ENCODE data around the gene SARDH. TPM values are rescaled to one million over a fixed set of nuclear protein-coding genes. Genes with fewer than 3 reads are reported as not detected.

The SARDH gene
- total and polyA plus RNA-seq, 9 donors, result 2.5 to 10.0 (median 3.3) TPM

- intact Hi-C loops (cut with DNase I), result no loop called here
- no peaks in the 10 kb centered on the region for H3K27me3 ChIP-seq
- no peak for DNase-seq
- no peaks in the 10 kb centered on the region for H3K36me3 ChIP-seq
- no peak overlapping the region for H3K27ac ChIP-seq
- no peaks in the 10 kb centered on the region for H3K9me3 ChIP-seq
- no peak overlapping the region for H3K4me3 ChIP-seq
- WGBS, 3 donors, result 71 to 86% (median 84%) methylated on average over 34 of the region's 34 CpGs
- no peak for TF ChIP-seq POLR2A (IDR thresholded peaks at IDR 0.05)
- TF ChIP-seq, protein P1, sequence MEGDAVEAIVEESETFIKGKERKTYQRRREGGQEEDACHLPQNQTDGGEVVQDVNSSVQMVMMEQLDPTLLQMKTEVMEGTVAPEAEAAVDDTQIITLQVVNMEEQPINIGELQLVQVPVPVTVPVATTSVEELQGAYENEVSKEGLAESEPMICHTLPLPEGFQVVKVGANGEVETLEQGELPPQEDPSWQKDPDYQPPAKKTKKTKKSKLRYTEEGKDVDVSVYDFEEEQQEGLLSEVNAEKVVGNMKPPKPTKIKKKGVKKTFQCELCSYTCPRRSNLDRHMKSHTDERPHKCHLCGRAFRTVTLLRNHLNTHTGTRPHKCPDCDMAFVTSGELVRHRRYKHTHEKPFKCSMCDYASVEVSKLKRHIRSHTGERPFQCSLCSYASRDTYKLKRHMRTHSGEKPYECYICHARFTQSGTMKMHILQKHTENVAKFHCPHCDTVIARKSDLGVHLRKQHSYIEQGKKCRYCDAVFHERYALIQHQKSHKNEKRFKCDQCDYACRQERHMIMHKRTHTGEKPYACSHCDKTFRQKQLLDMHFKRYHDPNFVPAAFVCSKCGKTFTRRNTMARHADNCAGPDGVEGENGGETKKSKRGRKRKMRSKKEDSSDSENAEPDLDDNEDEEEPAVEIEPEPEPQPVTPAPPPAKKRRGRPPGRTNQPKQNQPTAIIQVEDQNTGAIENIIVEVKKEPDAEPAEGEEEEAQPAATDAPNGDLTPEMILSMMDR (IDR thresholded peaks at IDR 0.05), result no peak
- no peak for TF ChIP-seq EP300 (IDR thresholded peaks at IDR 0.05)
- no peaks in the 10 kb centered on the region for H3K4me1 ChIP-seq (ENCODE audit: insufficient read depth)
Measured at GRCh38 chr9:133687856-133688761, 50.0 kb downstream of the SARDH start.

DNA sequence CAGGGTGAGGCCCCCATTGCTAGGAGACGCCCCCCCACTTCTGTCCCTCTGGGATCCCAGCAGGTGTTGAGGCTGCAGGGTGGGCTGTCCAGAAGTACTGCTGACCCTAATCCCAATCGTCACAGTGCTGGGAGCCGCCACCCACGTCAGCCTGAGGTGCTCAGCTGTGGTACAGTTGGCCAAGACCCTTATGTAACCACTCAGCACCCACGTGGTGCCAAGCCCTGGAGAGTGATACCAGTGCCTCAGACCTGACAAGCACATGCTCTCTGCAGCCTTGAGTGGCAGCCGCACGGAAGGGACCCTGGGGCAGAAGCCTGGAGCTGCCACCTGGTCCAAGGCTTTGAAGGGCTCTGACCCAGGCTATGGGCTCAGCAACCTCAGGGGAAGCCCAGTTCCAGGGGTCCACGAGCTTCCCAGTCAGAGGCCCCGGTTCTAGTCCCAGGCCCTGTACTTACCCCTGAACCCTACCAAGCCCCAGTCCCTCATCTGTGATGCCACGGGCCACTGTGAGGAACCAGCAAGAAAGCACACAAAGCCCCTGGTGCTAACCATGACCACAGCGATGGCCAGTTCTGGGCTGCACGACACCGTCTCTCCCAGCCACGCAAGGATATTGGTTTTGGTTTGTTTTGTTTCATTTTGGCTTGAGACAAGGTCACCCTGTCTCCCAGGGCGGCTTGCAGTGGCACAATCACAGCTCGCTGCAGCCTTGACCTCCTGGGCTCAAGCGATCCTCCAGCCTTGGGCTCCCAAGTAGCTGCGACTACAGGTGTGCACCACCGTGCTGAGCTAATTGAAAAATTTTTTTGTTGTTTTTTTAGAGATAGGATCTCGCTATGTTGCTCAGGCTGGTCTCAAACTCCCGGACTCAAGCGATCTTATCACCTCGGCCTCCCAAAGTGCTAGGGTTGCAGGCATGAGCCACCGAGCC is 51.2 kb downstream of the SARDH start:
- Histone ChIP-seq H3K27me3 (no peaks in the 10 kb centered on the region), H3K36me3 (no peaks in the 10 kb centered on the region), H3K4me1 (ENCODE audit: insufficient read depth) (no peaks in the 10 kb centered on the region), H3K4me3 (no peak overlapping the region), H3K27ac (no peak overlapping the region), H3K9me3 (no peaks in the 10 kb centered on the region)
- no peak for DNase-seq
- intact Hi-C loops (cut with DNase I), result no loop called here
- TF ChIP-seq EP300 (IDR thresholded peaks at IDR 0.05), result no peak
- TF ChIP-seq POLR2A (IDR thresholded peaks at IDR 0.05), result no peak
- TF ChIP-seq, protein P1 (IDR thresholded peaks at IDR 0.05), result no peak
- 86 to 91% (median 90%) methylated on average over 24 of the region's 24 CpGs for WGBS, 3 donors

DNA sequence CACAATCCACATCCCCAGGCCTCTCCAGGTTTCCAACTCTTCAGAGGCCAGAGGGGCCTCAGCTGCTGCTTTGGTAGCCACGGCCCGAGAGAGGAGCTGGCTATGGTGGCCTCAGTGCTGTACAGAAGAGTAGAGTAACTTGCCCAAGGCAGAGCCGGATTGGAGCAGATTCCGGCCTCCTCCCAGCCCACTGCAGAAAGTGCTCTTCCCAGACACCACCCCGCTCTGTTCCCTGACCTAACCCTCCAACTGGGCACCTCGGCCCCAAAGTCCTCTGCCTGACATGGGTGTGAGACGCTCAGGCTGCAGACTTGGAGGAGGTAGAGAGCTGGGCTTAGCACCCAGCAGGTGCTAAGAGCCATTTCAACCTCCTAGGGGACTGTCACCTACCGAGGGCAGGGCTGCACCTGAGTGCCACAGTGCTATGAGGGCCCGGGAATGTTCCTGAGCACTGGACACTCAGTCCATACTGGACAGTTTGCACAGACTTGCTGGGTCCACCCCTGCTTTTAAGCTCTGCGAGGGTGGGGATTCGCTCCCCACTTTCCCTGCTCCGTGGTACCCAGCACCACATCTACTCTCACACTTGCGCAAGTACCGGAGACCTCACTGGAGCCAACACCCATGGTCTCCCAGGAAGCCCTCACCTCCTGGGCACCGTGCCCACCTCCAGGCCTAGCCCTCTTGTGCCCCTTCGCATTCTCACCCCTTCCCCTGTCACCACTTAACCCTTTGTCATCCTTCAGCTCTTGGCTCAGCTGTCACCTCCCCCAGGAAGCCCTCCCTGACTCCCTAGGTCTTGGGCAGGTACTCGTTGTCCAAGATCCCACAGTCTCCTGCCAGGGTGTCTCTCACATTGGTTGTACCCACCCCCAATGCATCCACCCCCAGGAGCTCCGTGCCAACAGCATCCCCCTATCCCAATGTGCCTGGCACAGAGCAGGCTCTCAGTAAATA is 52.2 kb downstream of the SARDH start:
- Histone ChIP-seq H3K27ac (no peak overlapping the region), H3K9me3 (no peaks in the 10 kb centered on the region), H3K36me3 (no peaks in the 10 kb centered on the region), H3K4me1 (ENCODE audit: insufficient read depth) (no peaks in the 10 kb centered on the region), H3K4me3 (no peak overlapping the region), H3K27me3 (no peaks in the 10 kb centered on the region)
- no peak for TF ChIP-seq EP300 (IDR thresholded peaks at IDR 0.05)
- no peak for DNase-seq
- WGBS, 3 donors, result 91 to 92% (median 92%) methylated on average over 18 of the region's 18 CpGs
- intact Hi-C loops (cut with DNase I), result no loop called here

- no peak overlapping the region for H3K4me3 ChIP-seq
- no peak for DNase-seq
- H3K36me3 ChIP-seq, result no peaks in the 10 kb centered on the region
- no peaks in the 10 kb centered on the region for H3K4me1 ChIP-seq (ENCODE audit: insufficient read depth)
- TF ChIP-seq EP300 (IDR thresholded peaks at IDR 0.05) (no peak), POLR2A (IDR thresholded peaks at IDR 0.05) (no peak)
- TF ChIP-seq, protein P1 (IDR thresholded peaks at IDR 0.05), result no peak
- intact Hi-C loops (cut with DNase I), result no loop called here
- no peaks in the 10 kb centered on the region for H3K9me3 ChIP-seq
- WGBS, 3 donors, result 82 to 92% (median 88%) methylated on average over 17 of the region's 17 CpGs
- no peaks in the 10 kb centered on the region for H3K27me3 ChIP-seq
- H3K27ac ChIP-seq, result no peak overlapping the region
Measured at GRCh38 chr9:133684936-133685361, 53.2 kb downstream of the SARDH start.
